ENCODE results near the gene MMAB.
A peak's percentile ranks its signal among the peaks of the same experiment; 100 is the strongest.

The MMAB gene

GRCh38 chr12:109534456-109534855 is 38.8 kb downstream of the MMAB start:
- Histone ChIP-seq H3K18ac (ENCODE audit: low read length) (no peak overlapping the region), H2BK12ac (ENCODE audit: low read length) (no peak overlapping the region), H3K9me3 (replicated peaks in 1 of 2; ENCODE audit: control insufficient read depth in 2 of 2, insufficient read depth in 1 of 2, low read depth in 1 of 2, low read length in 2 of 2) (no peaks in the 10 kb centered on the region), H3K4me3 (ENCODE audit: low read length in 2 of 2) (no peak overlapping the region), H2BK15ac (ENCODE audit: low read length) (no peak overlapping the region), H4K91ac (ENCODE audit: low read depth, low read length, poor library complexity) (no peak overlapping the region), H3K4ac (ENCODE audit: low read length) (no peak overlapping the region), H2BK120ac (ENCODE audit: low read depth, low read length) (no peak overlapping the region), H3K36me3 (replicated peaks in 1 of 2; ENCODE audit: control insufficient read depth in 2 of 2, insufficient read depth in 2 of 2, low read length in 2 of 2) (peaks cover 4 to 68% of the 10 kb centered on the region in 2 donors), H3K79me1 (ENCODE audit: low read depth, low read length) (no peaks in the 10 kb centered on the region), H2AFZ (ENCODE audit: low read length) (no peak overlapping the region), H4K8ac (ENCODE audit: low read depth, low read length) (no peak overlapping the region), H3K23ac (ENCODE audit: low read depth, low read length, poor library complexity) (no peak overlapping the region), H3K9ac (ENCODE audit: low read depth, low read length, poor library complexity) (no peak overlapping the region), H3K4me1 (ENCODE audit: control insufficient read depth in 2 of 2, insufficient read depth in 1 of 2, low read depth in 1 of 2, low read length in 2 of 2) (peaks cover 0 to 14% of the 10 kb centered on the region in 2 donors), H2BK5ac (ENCODE audit: low read length) (no peak overlapping the region), H3K4me2 (ENCODE audit: insufficient read depth, low read length, poor library complexity, severe bottlenecking) (no peak overlapping the region), H3K27ac (replicated peaks; ENCODE audit: low read length) (no peak overlapping the region), H3K14ac (ENCODE audit: low read length) (no peak overlapping the region), H3K27me3 (ENCODE audit: control insufficient read depth in 3 of 3, insufficient read depth in 3 of 3, low read depth in 1 of 3, low read length in 3 of 3) (no peaks in the 10 kb centered on the region), H2AK5ac (ENCODE audit: low read depth, low read length) (peak overlapping the region; percentile 13)
- DNase-seq (ENCODE audit: low spot score): no peak
- WGBS, 2 donors (ENCODE audit: extremely low coverage in 2 of 2, insufficient read length in 2 of 2, insufficient replicate concordance in 1 of 2): no CpG with 5 or more reads among the region's 15 CpGs

- no peak overlapping the region for H4K91ac ChIP-seq (ENCODE audit: low read depth, low read length, poor library complexity)
- no CpG with 5 or more reads among the region's 8 CpGs for WGBS, 2 donors (ENCODE audit: extremely low coverage in 2 of 2, insufficient read length in 2 of 2, insufficient replicate concordance in 1 of 2)
- H3K4ac ChIP-seq (ENCODE audit: low read length): no peak overlapping the region
Measured at GRCh38 chr12:109533487-109533740, 39.9 kb downstream of the MMAB start.

GRCh38 chr12:109532721-109533486 is 40.4 kb downstream of the MMAB start:
- no peak overlapping the region for H2AFZ ChIP-seq (ENCODE audit: low read length)
- H2BK15ac ChIP-seq (ENCODE audit: low read length): no peak overlapping the region
- no peak overlapping the region for H2BK120ac ChIP-seq (ENCODE audit: low read depth, low read length)
- no peaks in the 10 kb centered on the region for H3K79me1 ChIP-seq (ENCODE audit: low read depth, low read length)
- peak overlapping the region; percentile 49 for H3K18ac ChIP-seq (ENCODE audit: low read length)
- H3K9ac ChIP-seq (ENCODE audit: low read depth, low read length, poor library complexity): no peak overlapping the region
- peaks cover 4 to 77% of the 10 kb centered on the region in 2 donors for H3K36me3 ChIP-seq (replicated peaks in 1 of 2; ENCODE audit: control insufficient read depth in 2 of 2, insufficient read depth in 2 of 2, low read length in 2 of 2)
- no peak overlapping the region for H2BK12ac ChIP-seq (ENCODE audit: low read length)
- DNase-seq (ENCODE audit: low spot score): no peak
- no peaks in the 10 kb centered on the region for H3K27me3 ChIP-seq (ENCODE audit: control insufficient read depth in 3 of 3, insufficient read depth in 3 of 3, low read depth in 1 of 3, low read length in 3 of 3)
- no peak overlapping the region for H3K14ac ChIP-seq (ENCODE audit: low read length)
- no peak overlapping the region for H3K27ac ChIP-seq (replicated peaks; ENCODE audit: low read length)
- H3K4me3 ChIP-seq (ENCODE audit: low read length in 2 of 2): no peak overlapping the region
- H3K9me3 ChIP-seq (replicated peaks in 1 of 2; ENCODE audit: control insufficient read depth in 2 of 2, insufficient read depth in 1 of 2, low read depth in 1 of 2, low read length in 2 of 2): no peaks in the 10 kb centered on the region
- peak overlapping the region; percentile 67 for H2BK5ac ChIP-seq (ENCODE audit: low read length)
- H2AK5ac ChIP-seq (ENCODE audit: low read depth, low read length): no peak overlapping the region
- H3K23ac ChIP-seq (ENCODE audit: low read depth, low read length, poor library complexity): no peak overlapping the region
- no peak overlapping the region for H3K4ac ChIP-seq (ENCODE audit: low read length)
- H4K91ac ChIP-seq (ENCODE audit: low read depth, low read length, poor library complexity): no peak overlapping the region
- peaks cover 0 to 17% of the 10 kb centered on the region in 2 donors for H3K4me1 ChIP-seq (ENCODE audit: control insufficient read depth in 2 of 2, insufficient read depth in 1 of 2, low read depth in 1 of 2, low read length in 2 of 2)
- H3K4me2 ChIP-seq (ENCODE audit: insufficient read depth, low read length, poor library complexity, severe bottlenecking): no peak overlapping the region
- H4K8ac ChIP-seq (ENCODE audit: low read depth, low read length): no peak overlapping the region
- no CpG with 5 or more reads among the region's 24 CpGs for WGBS, 2 donors (ENCODE audit: extremely low coverage in 2 of 2, insufficient read length in 2 of 2, insufficient replicate concordance in 1 of 2)

More at GRCh38 chr12:109533487-109533740, 39.9 kb downstream of the MMAB start:
- Histone ChIP-seq H3K9me3 (replicated peaks in 1 of 2; ENCODE audit: control insufficient read depth in 2 of 2, insufficient read depth in 1 of 2, low read depth in 1 of 2, low read length in 2 of 2) (no peaks in the 10 kb centered on the region), H3K14ac (ENCODE audit: low read length) (no peak overlapping the region), H3K27ac (replicated peaks; ENCODE audit: low read length) (no peak overlapping the region), H3K27me3 (ENCODE audit: control insufficient read depth in 3 of 3, insufficient read depth in 3 of 3, low read depth in 1 of 3, low read length in 3 of 3) (no peaks in the 10 kb centered on the region), H2AK5ac (ENCODE audit: low read depth, low read length) (no peak overlapping the region), H3K79me1 (ENCODE audit: low read depth, low read length) (no peaks in the 10 kb centered on the region), H2AFZ (ENCODE audit: low read length) (no peak overlapping the region), H2BK5ac (ENCODE audit: low read length) (peak overlapping the region; percentile 67), H3K4me2 (ENCODE audit: insufficient read depth, low read length, poor library complexity, severe bottlenecking) (no peak overlapping the region), H3K36me3 (replicated peaks in 1 of 2; ENCODE audit: control insufficient read depth in 2 of 2, insufficient read depth in 2 of 2, low read length in 2 of 2) (peaks cover 4 to 72% of the 10 kb centered on the region in 2 donors), H2BK12ac (ENCODE audit: low read length) (no peak overlapping the region), H3K23ac (ENCODE audit: low read depth, low read length, poor library complexity) (peak overlapping the region; percentile 17), H2BK120ac (ENCODE audit: low read depth, low read length) (no peak overlapping the region), H3K4me1 (ENCODE audit: control insufficient read depth in 2 of 2, insufficient read depth in 1 of 2, low read depth in 1 of 2, low read length in 2 of 2) (peaks cover 0 to 15% of the 10 kb centered on the region in 2 donors), H4K8ac (ENCODE audit: low read depth, low read length) (no peak overlapping the region), H3K4me3 (ENCODE audit: low read length in 2 of 2) (no peak overlapping the region), H3K9ac (ENCODE audit: low read depth, low read length, poor library complexity) (no peak overlapping the region), H3K18ac (ENCODE audit: low read length) (peak overlapping the region; percentile 16), H2BK15ac (ENCODE audit: low read length) (no peak overlapping the region)
- no peak for DNase-seq (ENCODE audit: low spot score)

DNA sequence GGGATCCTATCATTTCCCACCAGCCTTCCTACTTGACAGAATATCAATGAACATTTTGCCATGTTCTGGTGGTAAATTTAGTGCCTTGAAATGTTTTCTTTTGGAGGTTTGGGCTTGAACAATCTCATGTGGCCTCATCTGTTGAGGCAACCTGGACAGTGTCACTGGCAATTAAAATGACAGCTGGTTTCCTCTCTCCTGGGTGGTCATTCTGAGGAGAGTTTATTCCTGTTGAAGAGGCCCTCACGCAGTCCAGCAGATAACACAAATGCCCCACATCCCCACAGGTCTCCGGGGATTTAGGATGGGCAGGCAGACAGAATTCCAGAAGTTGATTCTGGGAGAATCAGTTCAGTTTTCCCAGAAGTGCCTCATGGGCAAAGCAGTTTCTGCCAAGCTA is 41.9 kb downstream of the MMAB start:
- no peak overlapping the region for H2AFZ ChIP-seq (ENCODE audit: low read length)
- no peak overlapping the region for H2BK120ac ChIP-seq (ENCODE audit: low read depth, low read length)
- H3K23ac ChIP-seq (ENCODE audit: low read depth, low read length, poor library complexity): no peak overlapping the region
- no peaks in the 10 kb centered on the region for H3K9me3 ChIP-seq (replicated peaks in 1 of 2; ENCODE audit: control insufficient read depth in 2 of 2, insufficient read depth in 1 of 2, low read depth in 1 of 2, low read length in 2 of 2)
- H3K4ac ChIP-seq (ENCODE audit: low read length): no peak overlapping the region
- peaks cover 0 to 28% of the 10 kb centered on the region in 2 donors for H3K4me1 ChIP-seq (ENCODE audit: control insufficient read depth in 2 of 2, insufficient read depth in 1 of 2, low read depth in 1 of 2, low read length in 2 of 2)
- no peaks in the 10 kb centered on the region for H3K79me1 ChIP-seq (ENCODE audit: low read depth, low read length)
- WGBS, 2 donors (ENCODE audit: extremely low coverage in 2 of 2, insufficient read length in 2 of 2, insufficient replicate concordance in 1 of 2): no CpG with 5 or more reads among the region's 2 CpGs
- H3K4me2 ChIP-seq (ENCODE audit: insufficient read depth, low read length, poor library complexity, severe bottlenecking): no peak overlapping the region
- no peak overlapping the region for H3K14ac ChIP-seq (ENCODE audit: low read length)
- no peak for DNase-seq (ENCODE audit: low spot score)
- no peak overlapping the region for H3K27ac ChIP-seq (replicated peaks; ENCODE audit: low read length)
- H2BK5ac ChIP-seq (ENCODE audit: low read length): no peak overlapping the region
- H3K9ac ChIP-seq (ENCODE audit: low read depth, low read length, poor library complexity): no peak overlapping the region
- no peak overlapping the region for H4K91ac ChIP-seq (ENCODE audit: low read depth, low read length, poor library complexity)
- no peak overlapping the region for H2BK15ac ChIP-seq (ENCODE audit: low read length)
- no peak overlapping the region for H3K18ac ChIP-seq (ENCODE audit: low read length)
- peaks cover 4 to 87% of the 10 kb centered on the region in 2 donors for H3K36me3 ChIP-seq (replicated peaks in 1 of 2; ENCODE audit: control insufficient read depth in 2 of 2, insufficient read depth in 2 of 2, low read length in 2 of 2)
- H4K8ac ChIP-seq (ENCODE audit: low read depth, low read length): no peak overlapping the region
- H3K4me3 ChIP-seq (ENCODE audit: low read length in 2 of 2): no peak overlapping the region
- H3K27me3 ChIP-seq (ENCODE audit: control insufficient read depth in 3 of 3, insufficient read depth in 3 of 3, low read depth in 1 of 3, low read length in 3 of 3): no peaks in the 10 kb centered on the region
- no peak overlapping the region for H2AK5ac ChIP-seq (ENCODE audit: low read depth, low read length)
- no peak overlapping the region for H2BK12ac ChIP-seq (ENCODE audit: low read length)
